ENCODE measurements around the gene TTLL5.

Gene TTLL5

DNA sequence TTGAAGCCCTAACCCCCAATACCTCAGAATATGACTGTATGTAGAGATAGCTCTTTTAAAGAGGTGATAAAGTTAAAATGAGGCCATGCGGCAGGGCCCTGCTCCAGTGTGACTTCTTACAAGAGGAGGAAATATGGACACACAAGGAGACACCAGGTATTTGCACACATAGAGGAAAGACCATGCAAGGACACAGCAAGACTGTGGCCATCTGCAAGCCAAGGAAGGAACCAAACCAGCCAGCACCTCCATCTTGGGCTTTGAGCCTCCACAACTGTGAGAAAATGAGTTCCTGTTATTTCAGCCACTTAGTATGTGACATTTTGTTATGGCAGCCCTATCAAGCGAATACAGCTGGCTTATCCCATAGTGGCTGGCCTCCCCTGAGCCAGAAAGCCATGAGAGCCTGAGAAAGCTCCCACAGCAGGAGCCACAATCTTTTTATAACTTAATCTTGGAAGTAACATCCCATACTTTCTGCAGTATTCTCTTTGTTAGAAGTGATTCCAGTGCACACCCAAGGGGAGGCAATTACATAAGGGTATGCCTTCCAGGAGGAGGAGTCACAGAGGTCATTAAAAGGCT is 272.8 kb downstream of the TTLL5 start:
- intact Hi-C loops (cut with DNase I): no loop called here
- no peak for DNase-seq

DNA sequence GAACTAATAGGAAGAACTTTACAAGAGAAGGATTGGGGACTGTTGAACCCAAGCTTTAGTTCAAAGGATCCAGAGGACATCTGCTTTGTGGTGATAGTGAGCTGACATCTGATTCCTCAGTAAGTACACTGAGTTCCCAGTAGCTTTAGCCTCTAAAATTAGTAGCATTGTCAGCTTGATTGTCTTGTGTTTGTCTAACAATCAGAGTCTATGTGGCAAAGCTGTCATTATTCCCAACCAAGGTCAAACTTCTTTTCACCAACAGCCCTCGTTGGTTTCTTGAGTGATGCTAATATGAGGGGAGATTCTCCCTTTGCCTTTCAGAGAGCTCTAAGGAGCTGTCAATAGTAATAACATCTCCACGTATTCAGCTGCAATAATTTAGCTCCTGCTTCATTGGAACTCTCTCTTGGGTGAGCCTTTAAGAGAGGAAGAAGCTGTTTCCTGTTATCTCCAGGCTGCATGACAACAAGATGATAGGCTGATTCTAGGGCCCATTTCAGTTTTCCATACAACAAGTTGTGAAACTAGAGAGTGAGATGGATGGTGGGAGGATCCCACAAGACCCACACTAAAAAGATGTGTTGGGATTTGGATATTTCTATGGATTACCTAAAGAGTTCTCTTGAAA is 274.1 kb downstream of the TTLL5 start:
- DNase-seq: no peak
- intact Hi-C loops (cut with DNase I): no loop called here

DNA sequence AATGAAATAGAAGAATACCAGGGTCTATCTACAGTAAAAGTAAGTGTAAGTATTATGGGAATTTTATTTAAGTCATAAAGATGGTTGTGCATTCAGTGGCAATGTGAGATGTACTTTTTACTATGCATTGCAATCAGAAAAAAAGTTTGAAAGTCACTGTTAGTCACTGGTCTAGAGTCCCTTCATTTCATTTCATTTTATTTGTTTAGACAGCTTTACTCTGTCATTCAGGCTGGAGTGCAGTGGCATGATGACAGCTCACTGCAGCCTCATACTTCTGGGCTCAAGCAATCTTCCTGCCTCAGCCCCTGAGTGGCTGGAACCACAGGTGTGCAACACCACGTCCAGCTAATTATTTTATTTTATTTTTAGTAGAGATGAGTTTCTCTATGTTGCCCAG is 278.2 kb downstream of the TTLL5 start:
- intact Hi-C loops (cut with DNase I): no loop called here
- DNase-seq: no peak

- intact Hi-C loops (cut with DNase I): no loop called here
- DNase-seq: no peak
Observed at GRCh38 chr14:75941030-75941429, 280.0 kb downstream of the TTLL5 start.

DNA sequence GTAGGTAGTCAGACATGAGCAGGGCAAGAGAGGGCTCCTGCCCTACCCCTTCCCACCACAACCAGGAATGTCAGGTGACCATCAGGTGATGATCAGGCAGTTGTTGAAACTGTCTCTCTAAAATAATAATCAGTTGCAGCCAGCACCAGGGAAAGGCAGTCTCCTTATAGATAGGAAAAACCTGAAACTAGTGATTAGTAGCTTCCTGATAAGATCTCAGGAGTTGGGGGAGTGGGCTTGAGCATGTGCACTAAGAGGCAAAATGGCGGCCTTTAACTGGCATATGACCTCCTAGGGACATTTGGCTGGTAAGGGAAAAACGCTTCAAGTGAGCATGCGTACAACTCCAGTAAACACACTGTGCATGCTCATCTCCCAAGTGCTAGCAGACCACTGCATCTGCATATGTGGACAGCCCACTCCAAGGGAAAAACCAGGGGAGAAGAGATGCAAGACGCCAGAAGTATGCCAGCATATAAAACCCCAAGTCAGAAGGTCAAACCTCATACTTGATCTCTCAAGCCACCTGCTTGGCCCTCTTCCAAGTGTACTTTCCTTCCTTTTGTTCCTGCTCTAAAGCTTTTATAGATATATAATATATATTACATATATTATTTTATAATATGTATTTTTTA is 283.7 kb downstream of the TTLL5 start:
- intact Hi-C loops (cut with DNase I): no loop called here
- DNase-seq: no peak

- no peak for DNase-seq
- intact Hi-C loops (cut with DNase I): no loop called here
Observed at GRCh38 chr14:75946785-75947184, 285.7 kb downstream of the TTLL5 start.

DNA sequence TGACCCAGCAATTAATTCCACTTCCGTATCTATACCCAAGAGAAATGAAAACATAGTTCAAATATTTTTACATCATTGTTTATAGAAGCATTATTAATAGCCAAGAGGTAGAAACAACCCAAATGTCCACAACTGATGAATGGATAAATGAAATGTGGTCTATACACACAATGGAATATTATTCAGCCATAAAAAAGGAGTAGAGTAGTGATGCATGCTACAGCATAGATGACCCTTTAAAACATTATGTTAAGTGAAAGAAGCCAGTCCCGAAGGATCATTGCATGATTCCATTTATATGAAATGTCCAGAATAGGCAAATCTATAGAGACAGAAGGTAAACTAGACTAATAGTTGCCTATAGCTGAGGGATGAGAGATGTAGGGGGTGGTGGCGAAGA is 291.4 kb downstream of the TTLL5 start:
- no peak for DNase-seq
- intact Hi-C loops (cut with DNase I): no loop called here

GRCh38 chr14:75959031-75959430 is 298.0 kb downstream of the TTLL5 start:
- no peak for DNase-seq
- intact Hi-C loops (cut with DNase I): no loop called here

DNA sequence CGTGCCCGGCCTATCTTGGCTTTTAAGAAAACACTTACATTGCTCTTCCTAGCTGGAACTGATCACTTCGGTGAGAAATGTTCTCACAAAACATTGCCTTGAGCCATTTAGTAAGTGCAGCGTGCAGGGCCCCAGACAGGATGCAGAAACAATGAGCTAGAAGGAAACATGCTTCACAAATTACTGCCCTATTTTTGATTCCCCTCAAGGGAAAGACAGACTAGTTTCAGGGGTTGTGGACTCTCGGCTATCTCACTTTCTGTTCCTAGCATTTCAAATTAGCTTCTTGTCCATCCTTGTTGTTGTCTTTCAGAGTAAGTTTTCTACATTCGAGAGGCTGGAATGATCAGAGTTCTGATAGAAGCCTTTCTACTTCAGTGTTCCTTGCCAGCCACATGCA is 299.2 kb downstream of the TTLL5 start:
- intact Hi-C loops (cut with DNase I): no loop called here
- no peak for DNase-seq

- DNase-seq: no peak
- intact Hi-C loops (cut with DNase I): no loop called here
Observed at GRCh38 chr14:75961662-75962061, 300.6 kb downstream of the TTLL5 start.

- intact Hi-C loops (cut with DNase I): loop anchor here (2.0 kb wide), 1 partner anchor 31 kb away; no protein-coding TSS in a partner anchor
Observed at GRCh38 chr14:75967866-75968265, 306.8 kb downstream of the TTLL5 start.

GRCh38 chr14:75968456-75968855 is 307.4 kb downstream of the TTLL5 start:
- intact Hi-C loops (cut with DNase I): loop anchor here (2.0 kb wide), 1 partner anchor 32 kb away; no protein-coding TSS in a partner anchor

More at GRCh38 chr14:75967866-75968265, 306.8 kb downstream of the TTLL5 start:
- no peak for DNase-seq

GRCh38 chr14:75969126-75969525 is 308.1 kb downstream of the TTLL5 start:
- intact Hi-C loops (cut with DNase I): loop anchor here (2.0 kb wide), 1 partner anchor 32 kb away; no protein-coding TSS in a partner anchor
- no peak for DNase-seq

More at GRCh38 chr14:75968456-75968855, 307.4 kb downstream of the TTLL5 start:
- no peak for DNase-seq

DNA sequence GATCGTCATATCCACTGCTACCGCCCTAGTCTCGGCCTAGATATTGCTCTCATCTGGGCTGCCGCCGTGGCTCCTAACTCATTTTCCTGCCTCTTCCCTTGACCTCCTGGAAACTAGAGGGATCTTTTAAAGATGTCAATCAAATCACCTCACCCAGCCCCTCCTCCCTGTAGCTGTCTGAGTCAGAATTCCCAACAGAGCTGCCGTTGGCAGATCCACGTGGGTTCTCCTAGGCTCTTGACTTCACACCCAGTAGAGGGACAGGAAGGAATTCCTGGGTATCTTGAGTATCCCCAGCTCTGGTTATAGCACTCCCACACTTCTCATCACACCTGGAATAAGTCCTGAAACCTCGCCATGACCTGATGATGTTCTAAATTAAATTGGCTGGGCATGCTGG is 308.8 kb downstream of the TTLL5 start:
- intact Hi-C loops (cut with DNase I): loop anchor here (2.0 kb wide), 1 partner anchor 33 kb away; no protein-coding TSS in a partner anchor
- no peak for DNase-seq

DNA sequence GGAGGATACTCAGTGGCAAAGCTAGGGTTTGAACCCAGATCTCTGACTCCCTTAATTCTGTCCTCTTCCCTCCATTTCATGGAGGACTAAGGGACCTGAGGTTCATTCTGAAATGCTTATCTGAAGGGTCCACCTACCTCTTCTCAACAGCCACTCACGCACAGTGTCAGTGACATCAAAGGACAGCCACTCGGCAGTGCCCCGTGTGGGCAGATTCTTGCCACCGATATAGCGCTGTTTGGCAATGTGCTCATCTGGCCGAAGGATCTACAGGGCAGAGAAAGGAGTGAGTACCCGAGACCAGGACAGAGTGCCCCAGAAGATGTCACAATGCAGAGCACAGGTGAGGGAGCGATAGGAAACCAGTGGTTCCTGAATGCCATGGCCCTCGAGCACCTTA is 309.9 kb downstream of the TTLL5 start:
- DNase-seq: no peak
- intact Hi-C loops (cut with DNase I): no loop called here

GRCh38 chr14:75971509-75971908 is 310.5 kb downstream of the TTLL5 start:
- intact Hi-C loops (cut with DNase I): no loop called here
- no peak for DNase-seq

- intact Hi-C loops (cut with DNase I): no loop called here
- no peak for DNase-seq
Observed at GRCh38 chr14:75972801-75973421, 311.9 kb downstream of the TTLL5 start.

- intact Hi-C loops (cut with DNase I): no loop called here
- DNase-seq: no peak
Observed at GRCh38 chr14:75976826-75977581, 316.0 kb downstream of the TTLL5 start.

DNA sequence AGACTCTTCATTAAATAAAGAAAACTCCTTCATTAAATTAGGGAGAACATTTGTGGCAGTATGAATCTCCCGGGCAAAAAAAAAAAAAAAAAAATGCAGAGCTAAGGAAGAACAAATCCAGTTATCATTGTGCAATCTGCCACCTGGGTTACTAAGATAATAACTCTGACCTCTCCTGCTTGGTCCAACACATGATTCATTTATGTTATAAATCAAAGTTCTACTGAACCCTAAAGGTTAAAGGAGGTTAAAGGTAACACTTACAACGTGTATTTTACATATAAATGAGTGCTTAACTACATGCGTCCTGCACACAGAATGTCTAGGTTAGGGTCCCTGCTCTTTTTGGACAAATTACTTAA is 316.5 kb downstream of the TTLL5 start:
- DNase-seq: no peak
- intact Hi-C loops (cut with DNase I): no loop called here

GRCh38 chr14:75978249-75978731 is 317.2 kb downstream of the TTLL5 start:
- DNase-seq: peak in 1 of 10 donors; percentile 55
- intact Hi-C loops (cut with DNase I): no loop called here

Data from posterior cingulate gyrus (tissue), 11 donors.